Effector memory CD4-positive, alpha-beta T cell (primary cell): Measurements from ENCODE around the gene SPACA4.
"Not testable (repeated sequence)": the region's sequence is repeated elsewhere in the genome, so short reads cannot be mapped to it uniquely, and the experiment has no call there.

Source experiments
- DNase-seq, 3 donors: peaks; one replicate each; pipeline ENCODE4 v3.0.0-alpha.2; 2020
- H3K27ac ChIP-seq: 2 replicates; pipeline ENCODE4 v1.7.0; 2013; ENCODE audit warnings: mild to moderate bottlenecking, low read length, moderate library complexity; ENCODE audit not compliant: insufficient read depth, poor library complexity, severe bottlenecking
- H3K27me3 ChIP-seq: replicated peaks from 2 replicates; pipeline ENCODE4 v1.7.0; 2013; ENCODE audit warnings: mild to moderate bottlenecking, low read length; ENCODE audit not compliant: insufficient read depth, control insufficient read depth, poor library complexity, severe bottlenecking
- H3K36me3 ChIP-seq: 2 replicates; pipeline ENCODE4 v1.7.0; 2013; ENCODE audit warnings: mild to moderate bottlenecking, low read length, moderate library complexity; ENCODE audit not compliant: control insufficient read depth, insufficient read depth
- H3K4me1 ChIP-seq: 2 replicates; pipeline ENCODE4 v1.7.0; 2013; ENCODE audit warnings: low read length, mild to moderate bottlenecking; ENCODE audit not compliant: control insufficient read depth, insufficient read depth, poor library complexity, severe bottlenecking
- H3K4me3 ChIP-seq: 2 replicates; pipeline ENCODE4 v1.7.0; 2013; ENCODE audit warnings: low read length, low read depth, mild to moderate bottlenecking; ENCODE audit not compliant: insufficient read depth, poor library complexity, severe bottlenecking
- H3K9me3 ChIP-seq: 2 replicates; pipeline ENCODE4 v1.7.0; 2013; ENCODE audit warnings: mild to moderate bottlenecking, low read length, moderate library complexity; ENCODE audit not compliant: control insufficient read depth

Gene SPACA4

DNA sequence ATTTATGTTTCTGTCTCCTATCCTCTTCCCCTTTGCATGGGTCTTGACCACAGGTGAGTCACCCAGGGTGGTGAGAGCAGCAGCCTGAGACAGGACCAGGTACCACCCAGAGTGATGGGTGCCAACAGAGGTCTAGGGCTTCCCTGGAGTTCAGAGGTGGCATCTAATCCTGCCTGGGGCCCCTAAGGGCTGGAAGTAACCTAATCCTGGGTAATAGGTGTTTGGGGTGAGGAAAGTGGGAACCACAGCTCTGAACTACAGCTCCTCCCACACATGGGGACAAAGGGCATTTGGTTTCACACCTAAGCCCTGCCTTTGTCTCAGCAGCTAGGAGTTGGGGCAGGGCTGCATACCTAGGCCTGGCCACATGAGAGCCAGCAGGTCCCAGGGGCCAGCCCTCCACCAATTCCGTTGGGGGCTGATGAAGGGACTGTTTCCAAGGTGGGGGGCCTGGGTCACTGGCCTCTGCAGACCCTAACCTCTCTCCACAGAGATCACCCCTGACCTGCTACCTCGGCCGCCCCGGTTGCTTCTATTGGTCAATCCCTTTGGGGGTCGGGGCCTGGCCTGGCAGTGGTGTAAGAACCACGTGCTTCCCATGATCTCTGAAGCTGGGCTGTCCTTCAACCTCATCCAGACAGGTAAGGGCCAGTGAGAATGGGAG lies 20.8 kb downstream of the SPACA4 start:
- DNase-seq, result no peak
- H3K9me3 ChIP-seq, result no peaks in the 10 kb centered on the region
- H3K4me3 ChIP-seq, result no peak overlapping the region
- H3K36me3 ChIP-seq, result peaks cover 26% of the 10 kb centered on the region
- peaks cover 24% of the 10 kb centered on the region for H3K4me1 ChIP-seq
- H3K27ac ChIP-seq, result no peak overlapping the region
- no peaks in the 10 kb centered on the region for H3K27me3 ChIP-seq

DNA sequence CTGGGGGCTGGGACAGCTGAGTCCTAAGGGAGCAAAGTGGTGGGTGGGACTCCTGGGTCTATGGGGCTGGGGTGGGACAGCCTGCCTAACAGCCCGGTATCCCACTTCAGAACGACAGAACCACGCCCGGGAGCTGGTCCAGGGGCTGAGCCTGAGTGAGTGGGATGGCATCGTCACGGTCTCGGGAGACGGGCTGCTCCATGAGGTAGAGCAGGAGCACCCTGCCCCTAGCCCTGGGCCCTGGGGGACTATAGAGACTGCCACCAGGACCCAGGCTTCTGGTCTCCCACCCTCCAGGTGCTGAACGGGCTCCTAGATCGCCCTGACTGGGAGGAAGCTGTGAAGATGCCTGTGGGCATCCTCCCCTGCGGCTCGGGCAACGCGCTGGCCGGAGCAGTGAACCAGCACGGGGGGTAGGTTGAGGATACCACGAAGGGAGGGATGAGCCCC lies 21.3 kb downstream of the SPACA4 start:
- peaks cover 24% of the 10 kb centered on the region for H3K4me1 ChIP-seq
- no peak overlapping the region for H3K4me3 ChIP-seq
- no peaks in the 10 kb centered on the region for H3K27me3 ChIP-seq
- no peak overlapping the region for H3K27ac ChIP-seq
- H3K9me3 ChIP-seq, result no peaks in the 10 kb centered on the region
- DNase-seq, result no peak
- H3K36me3 ChIP-seq, result peaks cover 32% of the 10 kb centered on the region

- Histone ChIP-seq H3K4me3 (no peak overlapping the region), H3K36me3 (peaks cover 38% of the 10 kb centered on the region), H3K4me1 (peaks cover 24% of the 10 kb centered on the region), H3K27ac (no peak overlapping the region), H3K27me3 (no peaks in the 10 kb centered on the region), H3K9me3 (no peaks in the 10 kb centered on the region)
- no peak for DNase-seq
Observed at GRCh38 chr19:48628486-48629296, 22.1 kb downstream of the SPACA4 start.

GRCh38 chr19:48629297-48629598 lies 22.7 kb downstream of the SPACA4 start:
- no peak for DNase-seq
- Histone ChIP-seq H3K27me3 (no peaks in the 10 kb centered on the region), H3K36me3 (peaks cover 38% of the 10 kb centered on the region), H3K9me3 (no peaks in the 10 kb centered on the region), H3K27ac (no peak overlapping the region), H3K4me1 (peaks cover 26% of the 10 kb centered on the region), H3K4me3 (no peak overlapping the region)

- peaks cover 27% of the 10 kb centered on the region for H3K4me1 ChIP-seq
- no peak overlapping the region for H3K4me3 ChIP-seq
Observed at GRCh38 chr19:48629599-48630295, 23.2 kb downstream of the SPACA4 start.

GRCh38 chr19:48630296-48631063 lies 23.9 kb downstream of the SPACA4 start:
- Histone ChIP-seq H3K9me3 (no peaks in the 10 kb centered on the region), H3K27me3 (no peaks in the 10 kb centered on the region), H3K27ac (no peak overlapping the region), H3K36me3 (peaks cover 38% of the 10 kb centered on the region), H3K4me3 (no peak overlapping the region), H3K4me1 (peaks cover 32% of the 10 kb centered on the region)
- DNase-seq, result no peak

More at GRCh38 chr19:48629599-48630295, 23.2 kb downstream of the SPACA4 start:
- no peak for DNase-seq
- Histone ChIP-seq H3K27ac (no peak overlapping the region), H3K9me3 (no peaks in the 10 kb centered on the region), H3K27me3 (no peaks in the 10 kb centered on the region), H3K36me3 (peaks cover 38% of the 10 kb centered on the region)

- no peak for DNase-seq
- no peak overlapping the region for H3K27ac ChIP-seq
- no peak overlapping the region for H3K4me3 ChIP-seq
- H3K36me3 ChIP-seq, result peaks cover 38% of the 10 kb centered on the region
- H3K9me3 ChIP-seq, result no peaks in the 10 kb centered on the region
- peaks cover 32% of the 10 kb centered on the region for H3K4me1 ChIP-seq
- no peaks in the 10 kb centered on the region for H3K27me3 ChIP-seq
Observed at GRCh38 chr19:48631225-48631624, 24.7 kb downstream of the SPACA4 start.

GRCh38 chr19:48632286-48632685 lies 25.7 kb downstream of the SPACA4 start:
- not testable (repeated sequence) for H3K9me3 ChIP-seq, H3K4me3 ChIP-seq, DNase-seq, H3K27me3 ChIP-seq, H3K27ac ChIP-seq
- H3K36me3 ChIP-seq, result peaks cover 38% of the 10 kb centered on the region
- peaks cover 30% of the 10 kb centered on the region for H3K4me1 ChIP-seq

- Histone ChIP-seq H3K36me3 (peaks cover 38% of the 10 kb centered on the region), H3K27me3 (no peaks in the 10 kb centered on the region), H3K9me3 (no peaks in the 10 kb centered on the region), H3K27ac (no peak overlapping the region), H3K4me3 (no peak overlapping the region), H3K4me1 (peaks cover 29% of the 10 kb centered on the region)
- no peak for DNase-seq
Observed at GRCh38 chr19:48632692-48633147, 26.2 kb downstream of the SPACA4 start.
